CD4-positive, alpha-beta T cell treated with Interleukin-4 for 4 hours (primary cell): ENCODE results near the gene ZNF599.
"Not testable (repeated sequence)": the region's sequence is repeated elsewhere in the genome, so short reads cannot be mapped to it uniquely, and the experiment has no call there.

ENCODE experiments used
- DNase-seq: peaks from one replicate; pipeline ENCODE4 v3.0.0-alpha.2; 2020

ZNF599 gene

GRCh38 chr19:34772697-34773554 lies at the start of gene ZNF599:
ZNF599 (minus strand) TSS chr19:34773215; CDS start chr19:34772841, 374 bp downstream.
- DNase-seq: peak; percentile 90

- DNase-seq: no peak
These were observed 45.3 kb upstream of the ZNF599 start for GRCh38 chr19:34818270-34818669.

- no peak for DNase-seq
These were observed 43.7 kb upstream of the ZNF599 start for GRCh38 chr19:34816708-34817107.

GRCh38 chr19:34808566-34808965 lies 35.6 kb upstream of the ZNF599 start:
- DNase-seq: no peak

- no peak for DNase-seq
These were observed 34.2 kb upstream of the ZNF599 start for GRCh38 chr19:34806976-34807860.

GRCh38 chr19:34804115-34804514 lies 31.1 kb upstream of the ZNF599 start:
- no peak for DNase-seq

- DNase-seq: not testable (repeated sequence)
These were observed 23.9 kb upstream of the ZNF599 start for GRCh38 chr19:34796953-34797352.

GRCh38 chr19:34794066-34794960 lies 21.3 kb upstream of the ZNF599 start:
- no peak for DNase-seq

GRCh38 chr19:34793565-34793964 lies 20.6 kb upstream of the ZNF599 start:
- no peak for DNase-seq

- DNase-seq: no peak
These were observed 15.1 kb upstream of the ZNF599 start for GRCh38 chr19:34788074-34788473.

- no peak for DNase-seq
These were observed 14.2 kb upstream of the ZNF599 start for GRCh38 chr19:34787059-34787824.

- no peak for DNase-seq
These were observed 13.2 kb upstream of the ZNF599 start for GRCh38 chr19:34786236-34786635.

- DNase-seq: no peak
These were observed 6.6 kb upstream of the ZNF599 start for GRCh38 chr19:34779652-34780051.

- no peak for DNase-seq
These were observed 5.3 kb upstream of the ZNF599 start for GRCh38 chr19:34778342-34778741.

- no peak for DNase-seq
These were observed 1.8 kb upstream of the ZNF599 start for GRCh38 chr19:34774857-34775256.

- DNase-seq: no peak
These were observed 495 bp upstream of the ZNF599 start for GRCh38 chr19:34773555-34773864.

GRCh38 chr19:34767951-34768350 lies 5.1 kb downstream of the ZNF599 start:
- no peak for DNase-seq

- DNase-seq: no peak
These were observed 6.6 kb downstream of the ZNF599 start for GRCh38 chr19:34766386-34766785.

- DNase-seq: no peak
These were observed 13.6 kb downstream of the ZNF599 start for GRCh38 chr19:34759218-34759917.

- no peak for DNase-seq
These were observed 15.6 kb downstream of the ZNF599 start for GRCh38 chr19:34757441-34757840.

GRCh38 chr19:34744896-34745690 lies 27.9 kb downstream of the ZNF599 start:
- DNase-seq: no peak
